Left lung (tissue), 10 donors: ENCODE results near the gene ADRA1B. TPM values are rescaled to one million over a fixed set of nuclear protein-coding genes. Genes with fewer than 3 reads are reported as not detected.
A peak's percentile ranks its signal among the peaks of the same experiment; 100 is the strongest.

Source experiments
- ATAC-seq: fragments of 200-7000 bp; cut with Tn5 transposase; one replicate; pipeline ENCODE4 v1.9.1; 2020; ENCODE audit warnings: moderate library complexity
- DNase-seq, 4 donors: peaks; one replicate each; pipeline ENCODE4 v3.0.0-alpha.2; 2013 to 2020
- H3K27ac ChIP-seq, 2 donors: fragments of 200-600 bp; sonication (generic) in 1 of 2; one replicate each; pipeline versions ENCODE4 v1.5.0 to v1.8.0; 2020 to 2021
- H3K27me3 ChIP-seq, 2 donors: fragments of 200-600 bp; sonication (generic) in 1 of 2; one replicate each; pipeline versions ENCODE4 v1.5.0 to v1.8.0; 2020 to 2021
- H3K36me3 ChIP-seq, 2 donors: fragments of 200-600 bp; sonication (generic) in 1 of 2; one replicate each; pipeline versions ENCODE4 v1.5.0 to v1.8.0; 2020 to 2021
- H3K4me1 ChIP-seq, 2 donors: fragments of 200-600 bp; one replicate each; pipeline ENCODE4 v1.8.0; 2021
- H3K4me3 ChIP-seq, 2 donors: fragments of 200-600 bp; sonication (generic) in 1 of 2; one replicate each; pipeline versions ENCODE4 v1.5.0 to v1.8.0; 2020 to 2021; ENCODE audit warnings: mild to moderate bottlenecking in 1 of 2
- H3K9me3 ChIP-seq, 2 donors: fragments of 200-600 bp; sonication (generic) in 1 of 2; one replicate each; pipeline versions ENCODE4 v1.5.0 to v1.8.0; 2020 to 2021
- CTCF ChIP-seq, 2 donors: fragments of 200-600 bp; sonication (generic) in 1 of 2; IDR thresholded peaks; one replicate each; pipeline versions ENCODE4 v1.5.0 to v1.8.0; 2021; ENCODE audit warnings: antibody characterized with exemption in 2 of 2
- intact Hi-C, 2 donors: fragments of 100-400 bp; cut with DNase I; formaldehyde crosslinking; loops; one replicate each; pipeline versions ENCODE4 v1.11.2 to v1.14.2; 2022
- polyA plus RNA-seq, 6 donors: library from polyadenylated mRNA; unstranded; fragments of 120-200 nt; gene quantifications; one replicate each; pipeline ENCODE4 v1.2.1, GENCODE V29; 2013; ENCODE audit not compliant: insufficient read length in 6 of 6
- total RNA-seq, 2 donors: library from RNA; stranded (reverse); fragmentation: NEBNext Ultra II Directional; extraction: Animal tissue kit (Norgen Biotek cat#: 25700); gene quantifications; one replicate each; pipeline ENCODE4 v1.2.1, GENCODE V29; 2021
- donor health status: DM: no; HTN: yes; CAD: no.
- donor health status: DM: no; HTN: no; CAD: no.

ADRA1B gene
- total and polyA plus RNA-seq, 8 donors: 0.51 to 2.5 (median 0.93) TPM

GRCh38 chr5:159899067-159900049 lies 16.9 kb upstream of the ADRA1B start:
- peaks cover 0 to 4% of the 10 kb centered on the region in 2 donors for H3K27me3 ChIP-seq
- DNase-seq: no peak
- no peaks in the 10 kb centered on the region for H3K4me1 ChIP-seq
- no peak overlapping the region for H3K27ac ChIP-seq
- H3K36me3 ChIP-seq: no peaks in the 10 kb centered on the region
- no peaks in the 10 kb centered on the region for H3K9me3 ChIP-seq
- H3K4me3 ChIP-seq: no peak overlapping the region
- no peak for ATAC-seq
- TF ChIP-seq CTCF (IDR thresholded peaks at IDR 0.05): no peak
- intact Hi-C loops: no loop called here

GRCh38 chr5:159901308-159901707 lies 15.0 kb upstream of the ADRA1B start:
- no peak overlapping the region for H3K4me3 ChIP-seq

GRCh38 chr5:159901772-159902171 lies 14.5 kb upstream of the ADRA1B start:
- H3K27ac ChIP-seq: no peak overlapping the region
- DNase-seq (no peak), ATAC-seq (no peak)
- intact Hi-C loops: no loop called here
- no peaks in the 10 kb centered on the region for H3K9me3 ChIP-seq
- peaks cover 0 to 4% of the 10 kb centered on the region in 2 donors for H3K27me3 ChIP-seq
- H3K4me1 ChIP-seq: no peaks in the 10 kb centered on the region
- no peak for TF ChIP-seq CTCF (IDR thresholded peaks at IDR 0.05)
- H3K4me3 ChIP-seq: no peak overlapping the region
- H3K36me3 ChIP-seq: no peaks in the 10 kb centered on the region

More at GRCh38 chr5:159901308-159901707, 15.0 kb upstream of the ADRA1B start:
- intact Hi-C loops: no loop called here
- H3K27ac ChIP-seq: no peak overlapping the region
- H3K36me3 ChIP-seq: no peaks in the 10 kb centered on the region
- no peaks in the 10 kb centered on the region for H3K4me1 ChIP-seq
- H3K27me3 ChIP-seq: peaks cover 0 to 4% of the 10 kb centered on the region in 2 donors
- H3K9me3 ChIP-seq: no peaks in the 10 kb centered on the region
- no peak for TF ChIP-seq CTCF (IDR thresholded peaks at IDR 0.05)
- ATAC-seq (no peak), DNase-seq (no peak)

- intact Hi-C loops: no loop called here
- peak; percentile 24 for ATAC-seq
- H3K4me3 ChIP-seq: no peak overlapping the region
- H3K9me3 ChIP-seq: no peaks in the 10 kb centered on the region
- no peaks in the 10 kb centered on the region for H3K4me1 ChIP-seq
- H3K27ac ChIP-seq: no peak overlapping the region
- H3K36me3 ChIP-seq: no peaks in the 10 kb centered on the region
- H3K27me3 ChIP-seq: peaks cover 0 to 4% of the 10 kb centered on the region in 2 donors
- no peak for TF ChIP-seq CTCF (IDR thresholded peaks at IDR 0.05)
- no peak for DNase-seq
These were observed 13.7 kb upstream of the ADRA1B start for GRCh38 chr5:159902444-159903121.

- no peak for TF ChIP-seq CTCF (IDR thresholded peaks at IDR 0.05)
- intact Hi-C loops: no loop called here
- Histone ChIP-seq H3K4me3 (no peak overlapping the region), H3K36me3 (no peaks in the 10 kb centered on the region), H3K4me1 (no peaks in the 10 kb centered on the region), H3K27ac (no peak overlapping the region), H3K27me3 (peaks cover 0 to 4% of the 10 kb centered on the region in 2 donors), H3K9me3 (no peaks in the 10 kb centered on the region)
- ATAC-seq: no peak
- DNase-seq: no peak
These were observed 13.2 kb upstream of the ADRA1B start for GRCh38 chr5:159903131-159903530.
